ENCODE data around the gene PDE4B.

PDE4B gene

GRCh38 chr1:65938506-65938905, 145.8 kb downstream of the PDE4B start:
- peak overlapping the region; percentile 81 for H3K4me2 ChIP-seq (ENCODE audit: low read depth, low read length, poor library complexity, severe bottlenecking)
- peak overlapping the region; percentile 22; the same call in 1 of the 2 replicates for H2AFZ ChIP-seq (ENCODE audit: low read length)
- H3K36me3 ChIP-seq (ENCODE audit: insufficient read depth, low read length), result peaks cover 3% of the 10 kb centered on the region; the same call in 1 of the 2 replicates
- H3K27me3 ChIP-seq (ENCODE audit: insufficient read depth, low read length, poor library complexity, severe bottlenecking), result no peaks in the 10 kb centered on the region
- peaks cover 53% of the 10 kb centered on the region for H3K79me2 ChIP-seq (ENCODE audit: insufficient read depth, low read length)
- H4K20me1 ChIP-seq (ENCODE audit: insufficient read depth, low read length, poor library complexity, severe bottlenecking), result no peaks in the 10 kb centered on the region
- peak overlapping the region; percentile 75 for H3K4me3 ChIP-seq (ENCODE audit: low read length, poor library complexity, severe bottlenecking)
- H3K4me1 ChIP-seq (ENCODE audit: insufficient read depth, low read length, poor library complexity, severe bottlenecking), result peaks cover 60% of the 10 kb centered on the region
- H3F3A ChIP-seq (ENCODE audit: low read depth), result peaks cover 9% of the 10 kb centered on the region; the same call in 1 of the 2 replicates
- peaks cover 9% of the 10 kb centered on the region for H3K9me3 ChIP-seq (ENCODE audit: insufficient read depth, low read depth, low read length)
- TF ChIP-seq CTCF (conservative IDR thresholded peaks at IDR 0.05; ENCODE audit: low read length) (no peak), EZH2phosphoT487 (IDR thresholded peaks at IDR 0.05; ENCODE audit: borderline replicate concordance) (no peak)
- H3K9ac ChIP-seq (ENCODE audit: low read depth, low read length, poor library complexity, severe bottlenecking), result peak overlapping the region; percentile 84
- no peaks in the 10 kb centered on the region for H3K9me2 ChIP-seq (replicated peaks; ENCODE audit: low read depth, low read length)

- 0 out of 2 replicates have a peak overlapping the region, but pooled peaks have one; percentile 22 for H2AFZ ChIP-seq (ENCODE audit: low read length)
- H4K20me1 ChIP-seq (ENCODE audit: insufficient read depth, low read length, poor library complexity, severe bottlenecking), result no peaks in the 10 kb centered on the region
- H3K4me1 ChIP-seq (ENCODE audit: insufficient read depth, low read length, poor library complexity, severe bottlenecking), result peaks cover 59% of the 10 kb centered on the region
- H3F3A ChIP-seq (ENCODE audit: low read depth), result peaks cover 9% of the 10 kb centered on the region; the same call in 1 of the 2 replicates
- no peaks in the 10 kb centered on the region for H3K27me3 ChIP-seq (ENCODE audit: insufficient read depth, low read length, poor library complexity, severe bottlenecking)
- H3K9ac ChIP-seq (ENCODE audit: low read depth, low read length, poor library complexity, severe bottlenecking), result peak overlapping the region; percentile 84
- peaks cover 9% of the 10 kb centered on the region for H3K9me3 ChIP-seq (ENCODE audit: insufficient read depth, low read depth, low read length)
- peak overlapping the region; percentile 81 for H3K4me2 ChIP-seq (ENCODE audit: low read depth, low read length, poor library complexity, severe bottlenecking)
- TF ChIP-seq CTCF (conservative IDR thresholded peaks at IDR 0.05; ENCODE audit: low read length) (no peak), EZH2phosphoT487 (IDR thresholded peaks at IDR 0.05; ENCODE audit: borderline replicate concordance) (no peak)
- H3K9me2 ChIP-seq (replicated peaks; ENCODE audit: low read depth, low read length), result no peaks in the 10 kb centered on the region
- H3K79me2 ChIP-seq (ENCODE audit: insufficient read depth, low read length), result peaks cover 59% of the 10 kb centered on the region
- H3K36me3 ChIP-seq (ENCODE audit: insufficient read depth, low read length), result peaks cover 3% of the 10 kb centered on the region; the same call in 1 of the 2 replicates
- H3K4me3 ChIP-seq (ENCODE audit: low read length, poor library complexity, severe bottlenecking), result peak overlapping the region; percentile 75
These were observed 146.5 kb downstream of the PDE4B start for GRCh38 chr1:65939191-65939590.

- TF ChIP-seq EZH2phosphoT487 (IDR thresholded peaks at IDR 0.05; ENCODE audit: borderline replicate concordance) (no peak), CTCF (conservative IDR thresholded peaks at IDR 0.05; ENCODE audit: low read length) (no peak)
- H3K79me2 ChIP-seq (ENCODE audit: insufficient read depth, low read length), result peaks cover 63% of the 10 kb centered on the region
- peaks cover 9% of the 10 kb centered on the region for H3K9me3 ChIP-seq (ENCODE audit: insufficient read depth, low read depth, low read length)
- peaks cover 9% of the 10 kb centered on the region; the same call in 1 of the 2 replicates for H3F3A ChIP-seq (ENCODE audit: low read depth)
- H2AFZ ChIP-seq (ENCODE audit: low read length), result 0 out of 2 replicates have a peak overlapping the region, but pooled peaks have one; percentile 22
- peaks cover 3% of the 10 kb centered on the region; the same call in 1 of the 2 replicates for H3K36me3 ChIP-seq (ENCODE audit: insufficient read depth, low read length)
- H3K9me2 ChIP-seq (replicated peaks; ENCODE audit: low read depth, low read length), result no peaks in the 10 kb centered on the region
- peaks cover 62% of the 10 kb centered on the region for H3K4me1 ChIP-seq (ENCODE audit: insufficient read depth, low read length, poor library complexity, severe bottlenecking)
- H3K4me3 ChIP-seq (ENCODE audit: low read length, poor library complexity, severe bottlenecking), result peak overlapping the region; percentile 75
- no peaks in the 10 kb centered on the region for H4K20me1 ChIP-seq (ENCODE audit: insufficient read depth, low read length, poor library complexity, severe bottlenecking)
- H3K27me3 ChIP-seq (ENCODE audit: insufficient read depth, low read length, poor library complexity, severe bottlenecking), result no peaks in the 10 kb centered on the region
- peak overlapping the region; percentile 84 for H3K9ac ChIP-seq (ENCODE audit: low read depth, low read length, poor library complexity, severe bottlenecking)
- H3K4me2 ChIP-seq (ENCODE audit: low read depth, low read length, poor library complexity, severe bottlenecking), result peak overlapping the region; percentile 81
These were observed 146.9 kb downstream of the PDE4B start for GRCh38 chr1:65939636-65940035.

Data from Loucy (cell line).